Left renal pelvis (tissue), 4 donors: ENCODE results near the gene CALML3. TPM values are rescaled to one million over a fixed set of nuclear protein-coding genes. Genes with fewer than 3 reads are reported as not detected.
"Not testable (repeated sequence)": the region's sequence is repeated elsewhere in the genome, so short reads cannot be mapped to it uniquely, and the experiment has no call there.

ENCODE experiments used
- DNase-seq, 4 donors: peaks; one replicate each; pipeline ENCODE4 v3.0.0-alpha.2; 2013; ENCODE audit warnings: low read depth in 4 of 4, low spot score in 3 of 4
- polyA plus RNA-seq, 4 donors: library from polyadenylated mRNA; unstranded; fragments of 120-200 nt; gene quantifications; one replicate each; pipeline ENCODE4 v1.2.1, GENCODE V29; 2013; ENCODE audit not compliant: insufficient read length in 4 of 4

Gene CALML3
- under 1 TPM in 1 of 4 donors, not detected in 3; 0.11 TPM for polyA plus RNA-seq

GRCh38 chr10:5524641-5525560 lies at the start of gene CALML3:
CALML3 (plus strand) TSS chr10:5524961; CDS start chr10:5525086, 125 bp downstream.
- DNase-seq: no peak

GRCh38 chr10:5475088-5475487 lies 49.7 kb upstream of the CALML3 start:
- DNase-seq: not testable (repeated sequence)

GRCh38 chr10:5475974-5476807 lies 48.6 kb upstream of the CALML3 start:
- not testable (repeated sequence) for DNase-seq

- DNase-seq: no peak
Observed at GRCh38 chr10:5476918-5477525, 47.7 kb upstream of the CALML3 start.

GRCh38 chr10:5477948-5478693 lies 46.6 kb upstream of the CALML3 start:
- no peak for DNase-seq

- no peak for DNase-seq
Observed at GRCh38 chr10:5478694-5479305, 46.0 kb upstream of the CALML3 start.

- DNase-seq: no peak
Observed at GRCh38 chr10:5479481-5480161, 45.1 kb upstream of the CALML3 start.

- no peak for DNase-seq
Observed at GRCh38 chr10:5480162-5480941, 44.4 kb upstream of the CALML3 start.

GRCh38 chr10:5481121-5481520 lies 43.6 kb upstream of the CALML3 start:
- no peak for DNase-seq

GRCh38 chr10:5482016-5482415 lies 42.7 kb upstream of the CALML3 start:
- no peak for DNase-seq

- DNase-seq: no peak
Observed at GRCh38 chr10:5484205-5484604, 40.6 kb upstream of the CALML3 start.

GRCh38 chr10:5485290-5485689 lies 39.5 kb upstream of the CALML3 start:
- DNase-seq: no peak

GRCh38 chr10:5485948-5486852 lies 38.6 kb upstream of the CALML3 start:
- DNase-seq: no peak

GRCh38 chr10:5486853-5487235 lies 37.9 kb upstream of the CALML3 start:
- no peak for DNase-seq

- DNase-seq: no peak
Observed at GRCh38 chr10:5488272-5489161, 36.2 kb upstream of the CALML3 start.

GRCh38 chr10:5490032-5490431 lies 34.7 kb upstream of the CALML3 start:
- DNase-seq: no peak
